Progenitor cell of endocrine pancreas (in vitro differentiated cells): ENCODE data around the gene SIRT7. TPM values are rescaled to one million over a fixed set of nuclear protein-coding genes. Genes with fewer than 3 reads are reported as not detected.
A peak's percentile ranks its signal among the peaks of the same experiment; 100 is the strongest.

Experiments used
- DNase-seq: peaks from one replicate; pipeline ENCODE4 v3.0.0; 2021; ENCODE audit warnings: low spot score; ENCODE audit not compliant: unreplicated experiment
- H3K27ac Mint-ChIP-seq: 2 replicates; pipeline ENCODE4 v1.8.0; 2021; ENCODE audit warnings: mild to moderate bottlenecking, moderate library complexity, mixed read lengths
- H3K27me3 Mint-ChIP-seq: 2 replicates; pipeline ENCODE4 v1.8.0; 2021; ENCODE audit warnings: mixed read lengths
- H3K36me3 Mint-ChIP-seq: 2 replicates; pipeline ENCODE4 v1.8.0; 2022; ENCODE audit warnings: mixed read lengths; ENCODE audit not compliant: insufficient read depth
- H3K4me1 Mint-ChIP-seq: 2 replicates; pipeline ENCODE4 v1.8.0; 2021; ENCODE audit warnings: low read depth, mixed read lengths
- H3K4me3 Mint-ChIP-seq: 2 replicates; pipeline ENCODE4 v1.8.0; 2021; ENCODE audit warnings: low read depth, mild to moderate bottlenecking, moderate library complexity, mixed read lengths
- H3K9me3 Mint-ChIP-seq: 2 replicates; pipeline ENCODE4 v1.8.0; 2021; ENCODE audit warnings: low read depth, mixed read lengths
- total RNA-seq: library from RNA; stranded (reverse); gene quantifications from 2 replicates; pipeline ENCODE4 v1.2.1, GENCODE V29; 2021
- TF ChIP-seq, protein P1 (sequence below): fragments of 200-600 bp; sonication (generic); IDR thresholded peaks from one replicate; pipeline ENCODE4 v1.5.0; 2021; ENCODE audit warnings: antibody characterized with exemption, mild to moderate bottlenecking; ENCODE audit not compliant: unreplicated experiment

The SIRT7 gene
- total RNA-seq, 1 donor from 2014 or later: 34.0 TPM

DNA sequence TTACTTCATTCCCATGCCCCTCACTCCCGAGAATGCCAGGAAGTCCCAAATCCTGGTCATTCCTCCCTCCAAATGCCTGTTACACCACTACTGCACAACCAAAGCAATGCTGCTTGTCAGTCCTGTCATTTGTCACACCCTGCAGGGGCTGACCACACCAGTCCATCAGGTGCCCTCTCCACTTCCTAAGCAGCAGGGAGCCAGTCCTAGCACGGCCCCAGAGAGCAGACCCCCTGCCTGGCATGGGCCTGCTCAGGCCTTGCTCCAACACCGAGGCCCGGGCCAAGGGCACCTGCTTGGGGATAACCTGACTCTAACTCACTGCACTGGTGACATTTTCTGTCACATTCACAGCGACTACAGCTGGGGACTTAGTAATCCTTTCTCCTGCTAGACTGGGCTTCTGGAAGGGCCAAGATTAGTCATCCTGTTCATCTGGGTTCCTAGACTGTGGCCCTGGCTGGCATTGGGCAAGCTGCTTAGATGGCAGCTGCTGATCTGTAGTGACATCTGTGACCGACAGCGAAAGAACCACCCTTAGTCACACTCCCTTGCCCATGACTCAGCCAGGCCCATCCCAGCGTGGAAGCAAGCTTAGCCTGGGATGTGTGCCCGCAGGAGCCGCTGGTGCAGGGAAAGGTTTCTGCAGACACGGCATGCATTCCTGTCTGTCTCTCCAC lies 32.0 kb downstream of the SIRT7 start:
- no peak for DNase-seq
- no peaks in the 10 kb centered on the region for H3K9me3 Mint-ChIP-seq
- H3K4me1 Mint-ChIP-seq: peaks cover 5% of the 10 kb centered on the region
- H3K36me3 Mint-ChIP-seq: peaks cover 18% of the 10 kb centered on the region
- no peak overlapping the region for H3K4me3 Mint-ChIP-seq
- H3K27me3 Mint-ChIP-seq: no peaks in the 10 kb centered on the region
- TF ChIP-seq, protein P1, sequence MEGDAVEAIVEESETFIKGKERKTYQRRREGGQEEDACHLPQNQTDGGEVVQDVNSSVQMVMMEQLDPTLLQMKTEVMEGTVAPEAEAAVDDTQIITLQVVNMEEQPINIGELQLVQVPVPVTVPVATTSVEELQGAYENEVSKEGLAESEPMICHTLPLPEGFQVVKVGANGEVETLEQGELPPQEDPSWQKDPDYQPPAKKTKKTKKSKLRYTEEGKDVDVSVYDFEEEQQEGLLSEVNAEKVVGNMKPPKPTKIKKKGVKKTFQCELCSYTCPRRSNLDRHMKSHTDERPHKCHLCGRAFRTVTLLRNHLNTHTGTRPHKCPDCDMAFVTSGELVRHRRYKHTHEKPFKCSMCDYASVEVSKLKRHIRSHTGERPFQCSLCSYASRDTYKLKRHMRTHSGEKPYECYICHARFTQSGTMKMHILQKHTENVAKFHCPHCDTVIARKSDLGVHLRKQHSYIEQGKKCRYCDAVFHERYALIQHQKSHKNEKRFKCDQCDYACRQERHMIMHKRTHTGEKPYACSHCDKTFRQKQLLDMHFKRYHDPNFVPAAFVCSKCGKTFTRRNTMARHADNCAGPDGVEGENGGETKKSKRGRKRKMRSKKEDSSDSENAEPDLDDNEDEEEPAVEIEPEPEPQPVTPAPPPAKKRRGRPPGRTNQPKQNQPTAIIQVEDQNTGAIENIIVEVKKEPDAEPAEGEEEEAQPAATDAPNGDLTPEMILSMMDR: no peak
- no peak overlapping the region for H3K27ac Mint-ChIP-seq

DNA sequence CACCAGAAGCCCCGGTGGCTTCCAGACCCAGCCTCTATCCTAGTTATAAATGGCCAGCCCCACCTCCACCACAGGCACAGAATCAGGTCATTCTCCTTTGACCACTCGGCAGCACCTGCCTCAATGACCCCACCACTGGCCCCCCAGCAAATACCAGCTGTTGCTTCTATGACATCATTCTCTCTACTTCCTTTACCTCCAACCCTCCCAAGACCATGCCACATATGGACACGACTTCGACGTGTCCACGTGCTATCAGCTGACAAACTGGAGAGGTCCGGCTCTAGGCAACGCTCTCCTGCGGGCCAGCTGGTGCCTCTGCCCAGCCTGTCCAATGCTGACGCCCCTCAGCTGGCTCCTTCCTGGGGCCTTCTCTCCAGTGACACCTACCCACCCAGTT lies 32.5 kb downstream of the SIRT7 start:
- Mint-ChIP-seq H3K27ac (peak overlapping the region; percentile 45), H3K4me3 (no peak overlapping the region), H3K9me3 (no peaks in the 10 kb centered on the region), H3K27me3 (no peaks in the 10 kb centered on the region), H3K36me3 (peaks cover 18% of the 10 kb centered on the region), H3K4me1 (peaks cover 4% of the 10 kb centered on the region)
- no peak for DNase-seq
- TF ChIP-seq, protein P1: no peak

DNA sequence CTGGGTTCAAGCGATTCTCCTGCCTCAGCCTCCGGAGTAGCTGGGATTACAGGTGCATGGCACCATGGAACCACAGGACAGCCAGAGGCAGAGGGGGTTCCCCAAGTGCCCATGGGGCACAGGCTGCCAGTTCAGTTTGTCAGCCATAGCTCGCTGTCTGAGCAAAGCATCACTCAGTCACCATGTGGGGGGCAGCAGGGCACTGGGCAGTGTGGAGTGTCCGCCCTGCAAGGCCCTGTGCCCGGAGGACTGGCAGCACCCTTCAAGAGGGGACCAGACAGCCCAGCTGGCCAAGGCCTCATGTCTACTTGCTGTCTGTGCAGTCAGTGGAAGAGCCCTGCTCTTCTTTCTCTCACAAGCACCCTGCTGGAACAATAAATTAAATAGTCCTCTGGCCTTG lies 33.0 kb downstream of the SIRT7 start:
- peak overlapping the region; percentile 45 for H3K27ac Mint-ChIP-seq
- peaks cover 18% of the 10 kb centered on the region for H3K36me3 Mint-ChIP-seq
- no peak for DNase-seq
- TF ChIP-seq, protein P1: no peak
- no peak overlapping the region for H3K4me3 Mint-ChIP-seq
- H3K4me1 Mint-ChIP-seq: no peaks in the 10 kb centered on the region
- H3K9me3 Mint-ChIP-seq: no peaks in the 10 kb centered on the region
- H3K27me3 Mint-ChIP-seq: no peaks in the 10 kb centered on the region

DNA sequence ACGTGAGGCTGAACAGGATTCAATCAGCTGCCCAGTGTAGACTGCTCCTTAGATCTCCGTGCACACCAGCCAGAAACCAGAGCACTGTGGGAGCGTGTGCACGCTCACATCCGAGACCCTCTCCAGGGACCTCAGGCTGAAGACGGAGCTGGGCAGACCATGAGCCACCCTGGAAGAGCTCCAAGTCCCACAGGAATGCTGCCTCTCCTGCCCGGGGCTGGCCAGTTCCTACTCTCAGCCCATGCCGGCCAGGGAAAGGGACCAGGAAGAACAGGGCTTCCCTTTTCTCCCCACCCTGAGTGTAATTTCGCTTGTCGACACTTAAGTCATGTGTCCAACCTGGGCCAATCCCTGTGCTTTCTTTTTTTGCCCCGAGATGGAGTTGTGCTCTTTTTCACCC lies 33.5 kb downstream of the SIRT7 start:
- Mint-ChIP-seq H3K27me3 (no peaks in the 10 kb centered on the region), H3K4me3 (no peak overlapping the region), H3K36me3 (peaks cover 21% of the 10 kb centered on the region), H3K9me3 (no peaks in the 10 kb centered on the region), H3K4me1 (no peaks in the 10 kb centered on the region), H3K27ac (no peak overlapping the region)
- DNase-seq: no peak
- TF ChIP-seq, protein P1: no peak

DNA sequence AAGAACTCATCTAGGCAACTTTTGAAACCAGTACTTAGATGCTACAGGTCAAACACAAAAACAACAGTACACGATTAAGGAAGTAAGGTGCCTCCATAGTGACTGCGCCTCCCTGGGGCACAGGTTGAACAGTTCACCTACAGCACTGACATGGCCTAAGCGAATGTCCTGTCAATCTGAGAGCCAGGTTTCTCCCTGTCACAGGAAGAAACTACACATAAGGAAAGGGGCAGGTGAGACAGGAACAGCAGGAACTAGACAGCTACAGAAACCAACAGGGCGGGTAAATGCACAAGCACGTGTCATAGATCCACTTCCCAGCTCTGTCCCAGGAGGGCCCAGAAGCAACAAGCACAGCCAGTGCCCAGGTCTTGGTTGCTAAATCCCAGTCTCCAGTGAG lies 38.9 kb downstream of the SIRT7 start:
- no peaks in the 10 kb centered on the region for H3K27me3 Mint-ChIP-seq
- DNase-seq: no peak
- H3K4me3 Mint-ChIP-seq: no peak overlapping the region
- peaks cover 12% of the 10 kb centered on the region for H3K36me3 Mint-ChIP-seq
- no peaks in the 10 kb centered on the region for H3K9me3 Mint-ChIP-seq
- H3K27ac Mint-ChIP-seq: peak overlapping the region; percentile 81
- H3K4me1 Mint-ChIP-seq: no peaks in the 10 kb centered on the region
- TF ChIP-seq, protein P1: no peak
